GM19455 (cell line): ENCODE measurements around the gene HOXC10.

Experiments
- ATAC-seq: cut with Tn5 transposase; IDR thresholded peaks from one replicate; pipeline ENCODE4 v1.9.1; 2021; ENCODE audit not compliant: unreplicated experiment

HOXC10 gene

DNA sequence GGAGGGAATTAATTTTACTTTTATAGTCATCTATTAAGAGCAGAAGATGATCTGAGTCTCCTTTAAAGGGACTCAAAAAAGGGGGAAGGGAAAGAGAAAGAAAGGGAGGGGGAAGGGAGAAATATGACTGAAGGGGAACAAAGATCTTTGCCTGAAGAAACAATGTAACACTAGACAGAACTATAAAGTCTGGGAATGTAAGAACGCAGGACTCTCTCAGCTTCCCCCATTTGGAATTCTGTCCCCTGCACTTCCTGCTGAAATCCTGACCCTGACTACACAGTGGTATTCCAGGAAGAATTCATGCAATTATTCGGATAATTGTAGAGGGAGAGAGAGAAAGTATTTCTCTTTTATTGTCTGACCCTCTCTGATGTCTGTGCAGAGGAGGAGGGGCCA, 20.6 kb upstream of the HOXC10 start:
- ATAC-seq: no peak

DNA sequence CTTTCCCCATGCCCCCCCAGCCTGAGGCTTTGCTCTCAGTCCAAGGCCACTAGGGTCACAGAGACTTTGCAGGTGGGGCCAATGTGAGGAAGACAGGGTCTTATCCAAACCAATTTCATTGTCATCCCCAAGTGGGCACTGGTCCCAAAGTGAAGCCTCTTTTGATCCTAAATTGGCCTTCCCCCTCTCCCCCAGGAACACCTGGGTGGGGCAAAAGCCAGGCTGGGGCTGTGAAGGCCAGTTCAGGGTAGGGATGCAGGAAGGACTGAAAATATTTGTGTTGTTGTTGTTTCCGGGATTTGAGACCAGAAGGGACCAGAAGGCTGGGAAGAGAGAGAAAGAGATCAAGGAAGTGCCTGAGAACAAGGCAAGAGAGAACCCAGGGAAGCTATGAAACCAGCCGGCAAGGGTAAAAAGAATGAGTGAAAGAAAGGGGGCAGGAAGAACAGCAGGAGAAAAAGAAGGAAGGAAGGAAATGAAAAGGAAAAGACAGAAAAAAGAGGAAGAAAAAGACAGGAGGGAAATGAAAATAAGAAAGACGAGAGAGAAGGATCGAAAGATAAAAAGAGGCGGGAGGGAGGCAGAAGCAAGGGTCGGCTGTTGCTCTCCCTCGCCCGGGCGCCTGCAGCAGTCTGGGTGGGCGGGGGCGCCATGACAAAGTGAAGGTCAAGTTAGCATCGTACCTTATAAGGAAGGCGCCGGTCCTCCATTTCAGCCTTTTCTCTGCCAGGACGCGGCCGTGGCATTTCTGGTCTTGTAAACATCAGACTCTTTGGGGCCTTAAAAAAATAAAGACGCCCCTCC, 19.5 kb upstream of the HOXC10 start:
- no peak for ATAC-seq

DNA sequence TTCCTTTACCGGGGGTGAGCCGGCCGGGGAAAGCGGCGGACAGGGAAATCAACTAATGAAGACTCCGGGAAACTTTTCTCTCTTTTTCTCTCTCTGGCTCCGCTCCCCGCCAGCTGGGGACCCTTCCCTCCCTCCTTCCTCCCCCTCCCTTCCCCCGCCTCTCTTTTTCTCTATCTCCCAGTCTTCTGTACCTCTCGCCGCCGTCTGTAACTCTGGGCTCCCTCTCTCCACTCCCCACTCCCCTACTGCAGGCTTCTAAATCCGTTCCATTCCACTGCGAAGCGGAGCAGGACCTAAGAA, 18.9 kb upstream of the HOXC10 start:
- no peak for ATAC-seq

DNA sequence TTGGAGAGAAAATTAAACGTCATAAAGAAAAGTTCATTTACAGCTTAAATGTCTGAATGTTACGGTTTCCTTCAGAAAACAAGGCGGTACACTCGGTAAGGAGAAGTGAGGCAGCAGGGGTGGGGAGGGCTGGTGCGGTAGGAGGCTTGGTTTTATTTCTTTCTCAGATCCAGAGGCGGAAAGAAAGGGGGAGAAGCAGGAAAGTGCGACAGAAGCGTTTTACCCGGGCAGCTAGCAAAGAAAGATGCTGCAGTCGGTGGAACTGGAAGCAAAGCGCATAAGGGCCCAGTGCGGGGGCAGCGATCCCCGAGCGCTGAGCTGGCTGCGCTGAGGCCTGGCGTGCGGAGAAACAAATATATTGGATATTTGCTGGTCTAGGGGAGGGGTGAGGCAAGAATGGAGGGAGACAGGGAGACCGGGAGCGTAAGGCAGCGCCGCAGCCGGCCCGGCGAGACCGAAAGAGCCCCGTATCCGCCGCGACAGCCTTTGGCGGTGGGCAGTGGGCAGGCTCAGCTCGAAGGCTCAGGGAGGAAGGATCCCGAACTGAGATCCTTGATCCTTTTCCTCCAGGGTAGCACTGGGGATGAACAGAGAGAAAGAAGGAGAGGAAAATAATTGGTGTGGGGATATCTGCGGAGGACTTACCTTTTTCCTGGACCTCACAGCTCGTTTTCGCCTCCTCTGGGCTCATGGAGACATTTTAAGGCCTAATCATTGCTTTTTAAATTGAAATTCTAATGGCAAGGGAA, 18.4 kb upstream of the HOXC10 start:
- ATAC-seq: no peak

DNA sequence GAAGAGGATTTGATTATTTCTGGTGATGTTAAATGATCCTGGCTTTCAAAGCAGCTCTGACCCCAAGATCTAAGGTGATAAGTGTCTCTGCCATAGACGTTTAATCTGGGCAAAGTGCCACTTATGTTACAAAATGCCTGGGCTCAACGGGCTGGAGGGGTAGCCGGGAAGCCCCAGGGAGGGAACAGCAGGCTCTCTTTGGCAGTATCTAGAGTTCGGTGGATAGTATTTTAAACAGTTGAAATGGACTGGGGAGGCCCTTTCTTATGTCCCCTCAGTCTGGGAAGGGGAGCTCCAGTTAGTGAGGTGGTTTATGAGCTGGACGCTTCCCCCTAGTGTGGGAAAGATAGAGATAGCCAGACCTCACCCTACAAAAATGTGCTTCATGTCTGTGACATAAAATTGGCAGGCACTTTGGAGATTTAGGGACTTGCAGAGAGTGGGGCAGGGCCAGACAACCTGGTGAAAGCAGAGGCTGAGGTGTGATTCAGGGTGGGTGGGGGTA, 17.5 kb upstream of the HOXC10 start:
- ATAC-seq: no peak

DNA sequence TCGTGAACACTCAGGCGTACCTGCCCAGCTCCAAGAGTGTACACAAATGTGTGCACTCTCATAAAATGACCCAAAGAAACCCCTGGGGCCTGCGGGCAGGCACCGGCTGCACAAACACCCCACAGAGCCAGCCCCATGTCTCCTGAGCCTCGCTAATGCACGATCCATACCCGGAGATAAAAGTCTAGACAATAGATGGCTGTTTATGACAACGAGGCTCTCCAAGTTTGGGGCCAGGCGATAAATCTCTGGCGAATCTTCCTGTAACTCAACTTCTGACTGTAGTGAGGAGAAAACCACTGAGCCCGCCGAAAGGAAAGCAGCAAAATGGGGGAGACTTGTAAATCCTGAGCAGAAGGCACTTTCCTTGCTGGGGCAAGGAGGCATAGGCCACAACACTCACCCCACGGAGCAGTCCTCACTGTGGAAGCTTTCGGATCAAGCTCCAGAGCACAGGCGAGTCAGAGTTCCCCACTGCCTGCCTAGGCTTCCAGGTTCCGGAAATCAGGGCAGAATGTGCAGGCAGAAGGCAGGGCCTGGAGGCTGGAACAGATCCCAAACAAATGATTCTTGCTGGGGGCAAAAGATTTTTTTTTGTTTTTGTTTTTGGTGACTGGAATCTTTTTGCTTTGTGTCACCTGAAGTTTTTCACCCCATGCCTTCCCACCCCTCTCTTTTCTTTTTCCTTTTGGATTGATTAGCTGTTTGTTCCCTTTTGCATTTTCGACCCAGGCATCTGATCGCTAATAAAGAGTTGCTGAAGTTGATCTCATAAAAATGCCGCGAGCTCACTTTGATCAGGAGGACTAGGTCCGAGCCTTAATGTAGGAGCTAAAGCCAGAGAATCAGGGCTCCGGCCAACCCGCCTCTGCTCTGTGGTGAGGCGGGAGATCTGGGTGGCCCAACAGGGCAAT, 16.5 kb upstream of the HOXC10 start:
- no peak for ATAC-seq

DNA sequence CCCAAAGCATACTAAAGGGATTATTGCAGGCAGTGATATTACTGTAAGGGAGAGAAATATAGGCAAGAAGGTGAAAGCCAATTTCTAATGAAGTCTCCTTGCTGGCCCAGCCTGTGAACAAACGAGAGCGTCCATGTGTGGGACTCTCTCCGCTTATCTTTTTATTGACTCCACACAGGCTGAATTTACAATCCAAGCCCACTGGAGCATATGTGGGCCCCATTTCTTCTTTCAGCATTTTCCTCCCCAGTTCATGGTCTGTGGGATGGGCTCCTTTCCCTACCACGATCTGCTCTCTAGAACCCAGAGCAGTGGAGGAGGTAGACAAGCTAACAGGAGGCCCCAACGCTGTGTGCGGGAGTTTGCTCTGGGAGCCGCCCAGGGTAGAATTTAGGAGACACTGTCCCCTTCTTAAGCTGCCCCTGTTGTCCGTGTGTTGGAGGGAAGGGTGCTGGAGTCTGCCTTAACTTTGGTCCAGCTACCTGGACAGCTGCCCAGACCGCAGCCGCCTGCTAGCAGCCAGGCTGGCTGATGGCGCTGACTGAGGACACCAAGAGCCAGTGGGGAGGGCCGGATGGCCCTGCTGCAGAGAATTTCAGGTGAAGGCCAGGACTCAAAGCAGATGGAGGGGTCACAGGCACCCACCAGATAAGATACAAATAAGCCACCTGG, 15.2 kb upstream of the HOXC10 start:
- no peak for ATAC-seq

DNA sequence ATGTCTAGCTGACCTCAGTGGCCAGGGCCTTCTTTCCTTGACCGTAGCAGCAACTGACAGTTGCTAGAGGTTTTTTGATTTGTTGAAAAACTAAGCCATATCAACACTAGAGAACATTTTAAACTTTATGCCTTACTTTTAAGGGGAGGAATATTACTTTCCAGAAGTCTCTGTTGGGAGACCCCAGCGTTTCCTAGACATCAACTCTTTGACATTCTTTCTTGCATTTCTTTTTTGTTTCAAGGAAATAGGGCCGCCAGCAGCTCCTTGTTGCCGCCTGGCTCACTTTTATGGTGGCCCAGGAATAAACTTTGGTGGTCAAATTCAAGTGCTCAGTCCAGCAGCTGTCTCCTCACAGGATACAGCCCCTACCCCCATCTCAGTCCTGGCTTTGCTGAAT, 14.5 kb upstream of the HOXC10 start:
- no peak for ATAC-seq

DNA sequence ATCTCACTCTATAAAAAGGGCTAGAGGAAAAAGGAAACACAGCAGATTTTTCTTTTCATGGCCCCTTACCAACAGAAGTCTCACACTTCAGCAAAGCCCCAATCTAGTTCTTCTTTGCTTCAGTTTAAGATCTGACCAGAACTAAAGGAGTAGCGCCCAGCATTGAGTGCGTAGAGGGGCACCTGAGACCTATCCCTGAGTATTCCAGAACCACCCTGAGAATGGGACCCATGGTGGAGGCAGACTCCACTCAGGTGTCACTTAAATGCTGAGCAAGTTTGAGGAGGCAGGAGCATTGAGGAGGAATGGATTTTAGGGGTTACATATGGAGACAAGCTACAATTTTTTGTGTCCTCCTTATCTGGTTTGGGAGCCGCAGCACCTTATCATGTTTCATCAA, 13.8 kb upstream of the HOXC10 start:
- ATAC-seq: no peak

DNA sequence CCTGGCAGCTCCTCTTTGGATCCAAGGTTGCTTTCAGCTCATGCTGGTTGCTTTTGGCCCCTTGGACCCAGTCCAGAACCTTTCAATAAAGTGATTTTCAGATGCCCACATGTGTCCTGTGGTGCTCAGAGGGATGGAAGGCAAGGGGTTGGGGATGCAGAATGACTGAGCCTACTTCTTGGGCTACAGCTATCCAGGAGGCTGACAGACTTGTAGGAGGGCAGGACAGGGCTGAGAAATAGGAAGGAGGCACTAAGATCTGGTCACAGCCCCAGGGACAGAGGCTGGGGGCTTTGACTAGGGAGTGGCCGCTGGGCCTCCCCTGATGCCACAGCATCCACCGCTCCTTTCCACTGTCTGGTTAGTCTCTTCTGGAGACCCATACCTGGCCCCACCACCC, 13.3 kb upstream of the HOXC10 start:
- no peak for ATAC-seq

DNA sequence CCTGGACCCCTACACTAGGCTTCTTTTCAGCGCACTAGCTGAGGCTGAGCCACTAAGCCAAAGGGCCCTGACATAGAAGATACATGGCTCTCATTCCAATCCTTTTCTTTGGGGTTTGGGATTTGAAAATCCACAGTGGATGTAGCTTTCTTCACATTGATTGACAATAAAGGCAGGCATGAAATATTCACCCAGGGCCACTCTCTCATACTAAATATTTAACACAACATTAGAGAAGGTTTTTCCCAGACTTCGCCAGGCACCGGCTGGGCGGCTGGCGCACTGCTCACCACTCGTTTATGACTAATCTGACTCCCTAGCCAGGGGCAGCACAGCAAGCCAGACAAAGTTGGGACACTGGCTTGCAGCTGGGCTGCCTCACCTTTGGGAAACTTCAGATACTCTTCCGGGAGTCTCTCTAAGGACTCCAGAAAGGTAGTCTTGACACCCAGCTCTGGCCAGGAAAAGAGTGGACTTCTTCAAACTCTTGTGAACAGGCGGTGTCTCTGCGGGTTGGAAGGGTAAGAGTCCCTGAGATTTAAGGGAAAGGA, 12.7 kb upstream of the HOXC10 start:
- no peak for ATAC-seq

DNA sequence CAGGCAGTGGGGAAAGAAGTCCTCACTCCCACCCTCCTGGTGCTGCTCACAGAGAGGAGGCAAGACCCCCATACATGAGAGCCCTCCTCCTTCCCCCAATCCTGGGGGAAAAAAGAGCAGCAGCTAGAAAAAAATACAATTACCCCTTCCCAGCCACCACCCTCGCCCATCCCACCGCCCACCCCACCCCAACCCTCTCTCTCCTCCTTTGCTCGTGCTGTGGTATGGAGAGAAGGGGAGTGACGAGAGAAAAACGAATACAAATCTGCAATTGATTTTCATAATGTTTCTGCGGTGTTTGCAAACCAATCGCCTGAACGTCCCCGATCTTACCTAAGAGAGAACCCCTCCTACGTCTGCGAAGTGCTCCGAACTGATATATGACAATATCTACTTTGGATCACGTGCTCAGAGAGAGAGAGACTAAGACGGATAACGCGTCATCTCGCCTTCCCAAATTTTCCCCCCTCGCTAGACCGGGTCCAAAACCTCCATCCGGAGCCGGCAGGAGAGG, 12.2 kb upstream of the HOXC10 start, which contains the start of gene HOXC11:
HOXC11 (plus strand) TSS at position 405 of the 514 bp plus-strand sequence. CDS start 116 bp downstream, outside the sequence.
- no peak for ATAC-seq

DNA sequence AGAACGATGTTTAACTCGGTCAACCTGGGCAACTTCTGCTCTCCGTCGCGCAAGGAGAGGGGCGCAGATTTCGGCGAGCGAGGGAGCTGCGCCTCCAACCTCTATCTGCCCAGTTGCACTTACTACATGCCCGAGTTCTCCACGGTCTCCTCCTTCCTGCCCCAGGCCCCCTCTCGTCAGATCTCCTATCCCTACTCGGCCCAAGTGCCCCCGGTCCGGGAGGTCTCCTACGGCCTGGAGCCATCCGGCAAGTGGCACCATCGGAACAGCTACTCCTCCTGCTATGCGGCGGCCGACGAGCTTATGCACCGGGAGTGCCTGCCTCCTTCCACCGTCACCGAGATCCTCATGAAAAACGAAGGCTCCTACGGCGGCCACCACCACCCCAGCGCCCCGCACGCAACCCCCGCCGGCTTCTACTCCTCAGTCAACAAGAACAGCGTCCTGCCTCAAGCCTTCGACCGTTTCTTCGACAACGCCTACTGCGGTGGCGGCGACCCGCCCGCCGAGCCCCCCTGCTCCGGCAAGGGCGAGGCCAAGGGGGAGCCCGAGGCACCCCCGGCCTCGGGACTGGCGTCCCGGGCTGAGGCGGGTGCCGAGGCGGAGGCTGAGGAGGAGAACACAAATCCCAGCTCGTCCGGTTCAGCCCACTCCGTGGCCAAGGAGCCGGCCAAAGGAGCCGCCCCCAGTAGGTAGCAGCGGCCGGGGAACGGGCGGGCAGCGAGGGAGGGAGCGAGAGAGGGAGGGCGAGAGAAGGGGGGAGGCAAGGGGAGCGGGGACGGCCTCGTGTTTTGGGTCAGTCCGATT, 11.5 kb upstream of the HOXC10 start:
- ATAC-seq: no peak

DNA sequence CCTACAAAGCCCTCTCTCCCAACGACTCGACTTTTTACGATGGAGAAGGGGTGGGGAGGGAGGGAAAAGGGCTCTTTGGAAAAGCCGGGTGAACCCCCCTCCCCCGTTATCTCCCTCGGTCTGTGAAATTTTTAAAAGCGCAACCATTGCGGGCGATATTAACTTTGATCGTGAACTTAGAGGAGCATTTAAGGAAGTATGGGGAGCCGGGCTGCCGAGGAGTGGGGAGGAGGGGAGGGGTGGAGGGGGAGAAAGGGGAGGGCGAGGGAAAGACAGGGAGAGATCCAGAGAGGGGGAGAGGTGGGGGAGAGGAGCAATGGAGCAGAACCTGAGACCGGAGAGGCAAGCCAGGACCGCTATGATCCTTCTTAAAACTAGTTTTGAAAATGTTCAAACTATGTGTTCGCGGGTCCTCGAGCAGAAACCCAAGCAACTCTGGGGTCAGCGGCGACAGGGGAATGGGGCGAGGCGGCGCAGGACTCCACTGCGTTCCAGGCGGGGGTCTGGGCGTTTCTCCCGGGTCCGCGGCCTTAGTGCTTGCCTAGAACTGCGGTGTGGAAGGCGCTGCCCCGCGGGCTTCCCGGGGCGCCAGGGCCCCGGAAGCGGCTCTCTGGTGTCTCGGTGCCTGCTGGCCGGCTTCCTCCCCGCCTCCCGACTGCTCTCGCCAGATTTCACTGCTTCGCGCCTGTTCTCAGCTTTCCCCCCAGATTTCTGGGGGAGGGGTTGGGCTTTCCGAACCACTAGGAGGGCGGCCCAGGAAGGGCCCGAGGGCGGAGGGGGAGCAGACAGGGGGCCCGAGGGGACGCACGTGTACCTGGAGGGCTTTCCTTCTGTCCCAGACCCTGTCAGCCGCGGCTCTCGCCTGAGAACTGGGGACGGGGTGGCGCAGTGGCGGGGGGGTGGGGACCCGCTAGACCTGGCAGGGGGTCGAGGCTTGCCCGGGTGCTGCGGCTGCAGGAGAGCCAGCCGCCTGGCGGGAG, 10.6 kb upstream of the HOXC10 start, which contains the start of gene HOTAIR:
HOTAIR (minus strand) TSS at position 871 of the 980 bp plus-strand sequence.
- no peak for ATAC-seq

DNA sequence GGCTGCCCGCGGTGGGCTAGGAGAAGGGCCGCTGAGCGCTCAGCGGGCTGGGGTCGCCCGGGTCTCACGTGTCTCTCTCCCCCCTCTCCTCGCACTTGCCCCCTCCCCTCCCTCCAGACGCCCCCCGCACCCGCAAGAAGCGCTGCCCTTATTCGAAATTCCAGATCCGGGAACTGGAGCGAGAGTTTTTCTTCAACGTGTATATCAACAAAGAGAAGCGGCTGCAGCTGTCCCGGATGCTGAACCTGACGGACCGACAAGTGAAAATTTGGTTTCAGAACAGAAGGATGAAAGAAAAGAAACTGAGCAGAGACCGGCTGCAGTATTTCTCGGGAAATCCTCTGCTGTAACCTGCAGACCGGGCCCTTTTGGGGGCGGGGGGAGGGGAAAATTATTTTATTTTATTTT, 9.9 kb upstream of the HOXC10 start:
- ATAC-seq: no peak

DNA sequence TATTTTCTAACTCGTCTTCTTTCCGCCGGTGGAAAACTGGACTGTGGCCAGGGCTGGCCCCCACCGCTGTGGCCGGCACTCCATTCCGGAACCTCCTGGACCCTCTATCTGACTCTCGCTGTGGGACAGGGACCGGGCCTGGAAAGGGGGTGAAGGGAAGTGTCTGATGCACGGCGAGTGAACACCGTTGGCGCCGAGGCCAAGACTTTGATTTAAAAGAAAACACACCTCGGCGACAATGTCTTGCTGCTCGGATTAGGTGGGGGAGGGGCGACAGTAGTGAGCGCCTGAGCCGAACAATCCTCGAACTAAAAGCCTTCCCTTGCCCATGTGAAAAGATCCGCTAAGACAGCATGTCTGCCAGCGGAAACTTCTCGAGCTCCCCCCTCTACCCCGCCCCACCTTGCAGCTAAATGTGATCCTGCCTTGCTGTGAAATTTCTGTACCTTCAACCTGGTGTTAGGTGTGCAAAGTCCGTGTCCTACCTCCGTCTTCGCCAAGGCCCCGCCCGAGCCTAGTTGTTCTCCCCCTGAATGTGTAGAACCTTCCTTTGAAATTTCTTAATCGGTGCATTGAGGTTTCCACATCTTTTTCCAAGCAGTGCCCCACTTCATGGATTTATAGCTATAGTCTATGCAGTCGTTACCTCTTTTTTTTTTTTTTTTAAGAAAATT, 9.3 kb upstream of the HOXC10 start:
- no peak for ATAC-seq

DNA sequence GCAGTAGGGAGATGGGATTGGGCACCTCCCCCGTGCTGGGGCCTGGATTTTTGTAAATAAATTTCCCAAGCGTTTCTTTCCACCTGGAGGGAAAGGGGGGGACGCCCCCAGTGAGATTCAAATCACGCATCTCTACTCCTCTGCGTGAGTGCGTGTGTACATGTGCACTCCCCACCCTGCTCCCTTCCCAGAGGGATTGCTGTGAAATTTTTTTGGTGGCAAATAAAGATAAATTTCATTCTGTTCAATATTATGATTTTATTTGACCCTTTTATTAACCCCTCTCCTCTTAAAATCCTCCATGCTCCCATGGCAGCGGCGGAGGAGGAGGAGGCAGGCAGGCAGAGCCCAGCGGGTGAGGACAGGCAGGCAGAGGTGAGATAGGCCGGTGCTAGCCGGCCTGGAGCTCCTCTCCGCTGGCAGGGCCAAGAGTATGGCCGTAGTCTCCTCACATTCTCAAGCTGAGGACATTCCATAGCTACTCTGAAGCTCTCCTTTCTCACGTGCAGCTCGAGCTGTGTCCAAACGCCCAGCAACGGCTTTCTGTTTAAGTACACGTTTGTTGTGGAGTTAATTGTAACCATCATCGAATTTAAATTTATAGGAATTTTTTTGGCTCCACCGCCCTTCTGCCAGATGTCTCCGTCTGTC, 8.6 kb upstream of the HOXC10 start:
- no peak for ATAC-seq
